Cortex of kidney (tissue), 1 donor: Measurements from ENCODE around the gene PTGER4.
"Not testable (repeated sequence)": the region's sequence is repeated elsewhere in the genome, so short reads cannot be mapped to it uniquely, and the experiment has no call there.

Experiments used
- DNase-seq: peaks from one replicate; lab custom pipeline; 2025; lab: John Stamatoyannopoulos, UW

PTGER4 gene

DNA sequence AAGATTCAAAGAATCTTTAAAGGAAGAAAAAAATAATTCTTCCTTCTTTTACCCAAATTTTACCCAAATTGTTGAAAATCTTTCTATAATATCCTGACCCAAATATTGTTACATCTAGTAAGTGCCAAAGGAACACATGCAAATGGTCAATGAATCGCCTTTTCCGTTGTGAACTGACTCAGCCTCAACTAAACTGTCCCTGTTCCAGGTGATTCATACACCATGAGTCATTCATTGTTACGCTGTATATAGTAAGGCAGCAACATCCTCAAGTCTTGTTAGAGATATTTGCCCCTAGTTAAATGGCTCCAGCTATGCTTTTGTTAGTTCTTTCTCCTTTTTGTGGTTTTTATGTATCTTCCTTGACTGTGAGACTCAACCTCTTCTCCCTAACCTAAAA lies 9.7 kb downstream of the PTGER4 start:
- no peak for DNase-seq

DNA sequence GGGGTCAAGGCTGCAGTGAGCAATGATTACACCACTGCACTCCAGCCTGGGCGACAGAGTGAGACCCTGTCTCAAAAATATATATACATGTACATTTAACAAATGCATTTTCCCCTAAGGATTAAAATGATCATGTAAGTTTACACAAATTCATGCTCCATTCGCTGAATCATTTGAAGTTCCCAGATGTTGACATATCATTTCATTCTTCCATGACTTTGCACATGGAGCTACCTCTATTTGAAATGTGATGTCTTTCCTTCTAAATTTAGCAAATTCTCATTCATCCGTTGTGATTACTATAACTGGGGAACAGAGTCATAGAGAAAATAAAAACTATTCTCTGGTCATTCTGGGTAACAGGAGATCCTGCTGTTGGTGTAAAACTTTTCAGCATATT lies 10.6 kb downstream of the PTGER4 start:
- no peak for DNase-seq

DNA sequence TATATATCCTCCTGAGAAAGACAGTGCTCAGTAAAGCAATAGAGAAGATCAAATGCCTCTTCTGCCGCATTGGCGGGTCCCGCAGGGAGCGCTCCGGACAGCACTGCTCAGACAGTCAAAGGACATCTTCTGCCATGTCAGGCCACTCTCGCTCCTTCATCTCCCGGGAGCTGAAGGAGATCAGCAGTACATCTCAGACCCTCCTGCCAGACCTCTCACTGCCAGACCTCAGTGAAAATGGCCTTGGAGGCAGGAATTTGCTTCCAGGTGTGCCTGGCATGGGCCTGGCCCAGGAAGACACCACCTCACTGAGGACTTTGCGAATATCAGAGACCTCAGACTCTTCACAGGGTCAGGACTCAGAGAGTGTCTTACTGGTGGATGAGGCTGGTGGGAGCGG lies 12.2 kb downstream of the PTGER4 start:
- no peak for DNase-seq

DNA sequence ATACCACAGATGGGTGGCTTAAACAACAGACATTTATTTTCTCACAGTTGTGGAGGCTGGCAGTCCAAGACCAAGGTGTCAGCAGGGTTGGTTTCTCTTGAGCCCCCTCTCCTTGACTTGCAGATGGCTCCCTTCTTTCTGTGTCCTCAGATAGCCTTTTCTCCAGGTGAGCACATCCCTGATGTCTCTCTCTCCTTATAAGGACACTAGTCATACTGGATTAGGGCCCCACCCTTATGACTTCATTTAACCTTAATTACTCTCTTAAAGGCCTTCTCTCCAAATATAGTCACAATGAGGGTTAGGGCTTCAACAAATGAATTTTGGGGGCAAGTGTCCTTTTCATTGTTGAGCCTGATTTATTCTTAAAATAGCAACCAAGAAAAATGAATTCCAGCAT lies 14.7 kb downstream of the PTGER4 start:
- DNase-seq, result no peak

DNA sequence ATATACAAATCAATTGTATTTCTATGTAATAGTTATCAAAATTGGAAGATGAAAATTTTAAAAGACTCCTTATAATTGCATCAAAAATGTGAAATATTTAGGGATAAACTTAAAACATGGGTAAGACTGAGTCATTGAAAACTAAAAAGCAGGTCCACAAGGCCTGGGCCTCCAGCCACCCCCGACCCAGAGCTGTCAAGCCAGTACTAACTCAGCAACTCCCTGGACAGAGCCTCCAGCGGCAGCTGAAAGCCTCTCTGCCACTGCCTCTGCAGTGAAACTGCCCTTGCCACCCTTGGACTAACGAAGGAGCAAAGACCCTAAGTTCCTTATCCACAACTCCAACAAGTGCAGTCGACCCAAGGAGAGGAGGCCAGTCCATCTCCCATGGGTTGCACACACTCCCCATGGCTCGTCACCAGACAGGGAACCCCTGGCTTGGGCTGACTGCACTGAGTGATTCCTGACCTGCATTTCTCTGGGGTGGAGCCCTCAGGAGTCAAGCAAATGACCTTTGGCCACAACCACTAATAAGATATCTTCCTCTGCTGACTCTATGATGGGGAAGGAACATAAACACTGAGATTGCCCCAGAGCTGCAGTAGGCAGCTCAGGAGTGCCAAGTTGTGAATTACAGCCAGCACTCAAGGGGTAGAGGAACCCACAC lies 20.5 kb downstream of the PTGER4 start:
- DNase-seq, result no peak

DNA sequence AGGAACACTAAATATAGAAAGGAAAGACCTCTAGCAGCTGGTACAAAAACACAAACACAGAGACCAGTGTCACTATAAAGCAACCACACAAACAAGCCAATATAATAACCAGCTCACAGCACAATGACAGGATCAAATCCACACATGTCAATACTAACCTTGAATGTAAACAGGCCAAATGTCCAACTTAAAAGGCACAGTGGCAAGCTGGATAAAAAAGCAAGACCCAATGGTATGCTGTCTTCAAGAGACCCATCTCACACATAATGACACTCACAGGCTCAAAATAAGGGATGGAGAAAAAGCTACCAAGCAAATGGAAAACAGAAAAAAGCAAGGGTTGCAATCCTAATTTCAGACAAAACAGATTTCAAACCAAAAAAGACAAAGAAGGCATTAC lies 22.3 kb downstream of the PTGER4 start:
- DNase-seq, result not testable (repeated sequence)

DNA sequence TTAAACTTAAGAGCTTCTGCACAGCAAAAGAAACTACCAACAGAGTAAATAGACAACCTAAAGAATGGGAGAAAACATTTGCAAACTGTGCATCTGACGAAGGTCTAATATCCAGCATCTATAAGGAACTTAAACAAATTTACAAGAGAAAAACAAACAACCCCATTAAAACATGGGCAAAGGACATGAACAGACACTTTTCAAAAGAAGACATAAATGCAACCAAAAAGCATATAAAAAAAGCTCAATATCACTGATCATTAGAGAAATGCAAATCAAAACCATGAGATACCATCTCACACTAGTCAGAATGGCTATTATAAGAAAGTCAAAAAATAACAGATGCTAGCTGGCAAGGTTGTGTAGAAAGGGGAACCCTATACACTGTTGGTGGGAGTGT lies 25.8 kb downstream of the PTGER4 start:
- not testable (repeated sequence) for DNase-seq

DNA sequence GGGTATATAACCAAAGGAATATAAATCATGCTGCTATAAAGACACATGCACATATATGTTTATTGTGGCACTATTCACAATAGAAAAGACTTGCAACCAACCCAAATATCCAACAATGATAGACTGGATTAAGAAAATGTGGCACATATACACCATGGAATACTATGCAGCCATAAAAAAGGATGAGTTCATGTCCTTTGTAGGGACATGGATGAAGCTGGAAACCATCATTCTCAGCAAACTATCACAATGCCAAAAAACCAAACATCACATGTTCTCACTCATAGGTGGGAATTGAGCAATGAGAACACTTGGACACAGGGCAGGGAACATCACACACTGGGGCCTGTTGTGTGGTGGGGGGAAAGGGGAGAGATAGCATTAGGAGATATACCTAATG lies 30.9 kb downstream of the PTGER4 start:
- DNase-seq, result not testable (repeated sequence)

DNA sequence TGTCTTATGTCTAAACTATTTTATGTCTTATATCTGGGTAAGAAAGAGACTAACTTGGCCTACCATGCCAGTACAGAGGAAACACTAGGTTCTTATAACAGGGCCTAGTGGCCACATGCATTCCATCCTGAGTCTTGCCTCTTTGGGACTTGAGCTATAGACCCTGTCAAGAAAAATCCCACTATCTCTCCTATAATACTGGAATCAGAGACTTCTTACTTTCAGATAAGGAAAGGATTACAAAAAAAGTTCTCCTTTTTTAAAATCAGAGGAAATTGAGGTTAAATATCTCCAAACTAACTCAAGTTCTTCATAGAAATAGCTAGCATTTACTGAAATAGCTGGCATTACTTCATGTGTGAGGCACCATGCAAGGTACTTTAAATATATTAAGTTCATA lies 34.3 kb downstream of the PTGER4 start:
- DNase-seq, result no peak

DNA sequence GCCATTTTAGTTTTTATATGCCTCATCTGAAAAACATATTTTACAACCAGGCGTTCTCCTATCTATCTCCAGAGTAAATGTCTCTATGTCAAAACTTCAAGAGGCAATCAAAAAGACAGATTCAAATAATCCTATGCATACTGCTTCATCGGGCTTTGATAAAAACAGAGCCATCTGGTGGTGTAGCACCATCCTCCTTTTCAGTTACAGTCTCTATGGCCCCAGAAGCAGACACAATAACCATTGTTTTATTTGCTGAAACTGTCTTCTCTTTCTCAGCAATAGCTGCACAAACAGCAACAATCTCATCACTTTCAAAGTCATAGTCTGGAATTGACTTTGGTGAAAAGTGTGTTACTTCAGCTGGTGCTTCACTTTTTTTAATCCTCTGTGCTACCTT lies 36.3 kb downstream of the PTGER4 start:
- DNase-seq, result no peak

DNA sequence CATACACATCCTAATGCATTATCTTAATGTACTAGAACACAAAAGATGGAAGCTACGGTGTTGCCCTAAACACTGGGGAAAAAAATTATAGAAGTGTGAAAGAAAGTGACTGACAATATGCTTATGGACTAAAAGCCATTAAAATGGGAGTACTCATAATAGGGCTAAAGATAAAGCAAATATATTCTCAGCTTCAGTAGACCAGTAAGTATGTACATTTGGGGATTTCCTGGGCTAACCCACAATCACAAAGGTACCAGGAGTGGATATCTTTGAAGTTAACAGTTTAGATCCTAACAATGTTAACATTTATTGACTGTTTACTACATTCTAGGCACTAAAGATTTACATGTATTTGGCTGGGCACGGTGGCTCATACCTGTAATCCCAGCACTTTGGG lies 36.9 kb downstream of the PTGER4 start:
- no peak for DNase-seq

DNA sequence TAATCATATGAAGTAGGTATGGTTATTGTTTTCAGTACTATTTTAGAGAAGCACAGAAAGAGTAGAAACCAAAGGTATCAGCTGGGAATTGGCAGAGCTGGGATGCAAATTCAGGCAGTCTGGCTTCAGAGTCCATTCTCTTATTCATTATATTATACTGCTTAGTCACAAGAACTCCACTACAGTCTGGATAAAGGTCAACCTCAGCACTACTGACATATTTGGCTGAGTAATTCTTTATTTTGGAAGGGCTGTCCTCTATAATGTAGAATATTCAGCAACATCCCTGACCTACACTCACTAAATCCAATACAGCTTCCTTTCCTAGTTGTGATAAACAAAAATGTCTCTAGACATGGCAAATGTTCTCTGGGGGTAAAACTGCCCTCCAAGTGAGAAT lies 37.6 kb downstream of the PTGER4 start:
- no peak for DNase-seq

DNA sequence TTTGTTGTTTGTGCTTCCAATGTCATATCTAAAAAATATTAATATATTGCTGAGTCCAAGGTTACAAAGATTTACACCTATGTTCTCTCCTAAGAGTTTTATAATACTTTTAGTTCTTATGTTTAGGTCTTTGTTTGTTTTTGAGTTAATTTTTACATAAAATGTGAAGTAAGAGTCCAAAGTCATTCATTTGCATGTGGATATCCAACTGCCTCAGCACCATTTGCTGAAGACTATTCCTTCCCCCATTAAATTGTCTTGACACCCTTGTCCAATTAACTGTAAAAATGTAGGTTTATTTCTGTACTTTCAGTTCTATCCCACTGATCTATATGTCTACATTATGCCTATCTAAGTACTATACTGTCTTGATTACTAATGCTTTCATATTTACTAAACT lies 40.4 kb downstream of the PTGER4 start:
- no peak for DNase-seq

DNA sequence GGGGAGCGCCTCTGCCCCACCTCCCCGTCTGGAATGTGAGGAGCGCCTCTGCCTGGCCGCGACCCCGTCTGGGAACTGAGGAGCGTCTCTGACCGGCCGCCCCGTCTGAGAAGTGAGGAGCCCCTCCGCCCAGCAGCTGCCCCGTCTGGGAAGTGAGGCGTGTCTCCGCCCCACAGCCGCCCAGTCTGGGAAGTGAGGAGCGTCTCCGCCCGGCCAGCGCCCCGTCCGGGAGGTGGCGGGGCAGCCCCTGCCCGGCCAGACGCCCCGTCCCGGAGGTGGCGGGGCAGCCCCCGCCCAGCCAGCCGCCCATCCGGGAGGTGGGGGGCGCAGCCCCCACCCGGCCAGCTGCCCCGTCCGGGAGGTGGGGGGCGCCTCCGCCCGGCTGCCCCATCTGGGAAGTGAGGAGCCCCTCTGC lies 42.8 kb downstream of the PTGER4 start:
- DNase-seq, result not testable (repeated sequence)

DNA sequence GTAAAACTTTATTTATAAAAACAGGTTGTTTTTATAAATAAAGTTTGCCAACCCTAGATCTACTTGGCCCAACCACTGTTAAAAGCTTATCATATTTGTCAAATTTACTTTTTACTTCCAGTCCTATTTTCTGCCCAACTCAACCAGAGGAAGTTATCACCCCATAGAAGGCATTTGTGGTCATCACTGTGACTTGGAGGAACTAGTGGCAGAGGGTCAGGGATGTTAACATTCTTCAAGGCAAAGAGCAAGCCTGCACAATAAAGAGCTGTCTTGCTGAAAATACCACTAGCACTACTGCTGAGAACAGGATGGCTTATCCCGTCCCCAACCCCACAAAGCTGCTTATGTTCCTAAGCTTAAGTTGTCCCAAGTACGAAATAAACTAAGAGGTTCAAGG lies 53.7 kb downstream of the PTGER4 start:
- DNase-seq, result no peak

DNA sequence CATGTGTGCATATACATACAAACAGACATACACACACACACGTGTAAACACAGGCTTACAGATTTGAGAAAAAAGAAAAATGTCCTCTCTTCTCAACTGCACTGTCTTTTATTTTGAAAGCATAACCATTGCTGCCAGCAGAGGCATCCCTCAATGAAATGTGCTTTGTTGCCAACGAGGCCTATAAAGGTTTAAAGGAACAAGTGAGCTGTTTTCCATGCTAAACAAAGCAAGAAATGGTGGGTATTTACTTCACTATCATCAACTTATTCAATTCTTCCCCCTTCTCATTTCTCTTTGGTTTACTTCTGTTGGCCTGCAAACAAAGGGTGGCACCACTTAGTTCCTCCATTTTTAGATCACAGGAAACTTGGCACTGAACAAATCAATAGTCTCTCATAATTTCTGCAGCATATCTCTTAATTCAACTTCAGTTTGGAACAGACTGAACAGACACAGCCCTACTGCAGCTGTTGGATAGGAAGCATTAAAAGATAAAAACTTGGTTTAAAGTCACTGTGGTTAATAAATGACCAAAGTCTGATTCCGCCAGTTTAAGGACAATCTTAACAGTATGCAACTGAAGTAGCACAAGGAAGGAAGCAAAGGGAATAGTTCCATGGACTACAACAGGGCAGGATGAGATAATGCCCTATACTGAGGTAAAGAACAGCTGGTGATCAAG lies 54.3 kb downstream of the PTGER4 start:
- no peak for DNase-seq

DNA sequence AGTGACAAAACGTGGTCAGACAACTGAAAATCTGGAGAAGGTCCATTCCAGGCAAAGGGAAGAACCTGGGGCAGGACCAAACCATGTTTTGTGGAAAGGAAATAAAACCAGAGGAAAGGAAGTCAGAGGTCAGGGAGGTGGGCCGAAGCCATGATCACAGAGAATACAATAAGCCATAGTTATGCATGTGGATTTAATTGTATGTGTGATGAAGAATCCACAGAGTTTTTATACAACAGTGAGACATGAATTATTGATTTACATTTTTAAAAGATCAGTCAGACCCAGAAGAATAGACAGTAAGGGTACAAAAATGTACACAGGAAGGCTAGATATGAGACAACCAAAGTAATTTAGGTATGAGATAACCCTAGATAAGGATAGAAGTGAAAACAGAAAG lies 55.3 kb downstream of the PTGER4 start:
- no peak for DNase-seq

DNA sequence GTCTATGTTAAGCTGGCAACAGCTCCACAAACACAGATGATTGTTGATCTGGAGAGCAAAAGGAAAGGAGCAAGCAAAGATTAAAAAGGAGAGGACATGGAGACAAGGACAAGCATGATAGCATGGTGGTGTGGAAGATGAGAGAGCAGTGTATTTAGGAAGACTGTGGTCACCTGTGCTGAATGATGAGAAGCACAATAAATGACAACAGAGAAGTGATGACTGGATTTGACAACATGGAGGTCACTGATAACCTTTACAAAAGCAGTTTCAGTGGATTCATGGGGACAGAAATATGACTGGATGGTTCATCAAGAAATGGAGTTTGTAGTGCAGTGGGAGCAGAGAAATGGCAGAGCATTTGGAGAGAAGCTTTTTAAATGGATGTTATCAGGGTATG lies 55.9 kb downstream of the PTGER4 start:
- DNase-seq, result no peak

DNA sequence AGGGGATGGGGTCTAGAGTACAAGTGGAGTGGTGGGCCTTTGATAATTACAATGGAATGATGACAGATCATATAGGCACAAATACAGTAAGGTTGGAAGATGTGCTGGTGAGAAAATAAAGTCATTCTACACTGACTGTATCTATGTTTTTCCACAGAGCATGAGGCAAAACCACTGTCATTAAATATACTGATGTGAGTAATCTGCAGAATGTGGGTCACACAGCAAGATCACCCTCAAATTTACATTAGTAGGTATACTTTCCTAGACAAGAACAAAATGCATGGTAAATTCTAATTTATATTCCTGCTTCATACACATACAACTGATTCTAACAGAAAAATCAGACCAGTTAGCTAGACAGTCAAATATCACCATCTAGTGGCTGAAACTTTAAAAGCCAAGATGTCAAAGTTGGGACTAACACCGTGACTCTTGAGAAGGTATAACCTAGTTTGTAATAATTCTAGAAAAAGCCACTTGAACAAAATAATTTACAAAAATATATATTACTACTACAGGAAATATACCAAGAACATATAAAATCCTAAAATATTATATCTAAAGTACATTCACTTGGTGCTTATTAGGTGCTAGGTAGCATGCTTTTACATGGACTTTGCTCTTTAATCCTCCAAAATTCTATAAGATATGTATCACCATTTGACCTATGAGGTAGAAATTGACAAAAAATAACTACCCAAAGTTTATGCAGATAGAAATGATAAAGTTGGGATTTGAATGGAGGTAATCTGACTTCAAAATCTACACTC lies 56.6 kb downstream of the PTGER4 start:
- no peak for DNase-seq

DNA sequence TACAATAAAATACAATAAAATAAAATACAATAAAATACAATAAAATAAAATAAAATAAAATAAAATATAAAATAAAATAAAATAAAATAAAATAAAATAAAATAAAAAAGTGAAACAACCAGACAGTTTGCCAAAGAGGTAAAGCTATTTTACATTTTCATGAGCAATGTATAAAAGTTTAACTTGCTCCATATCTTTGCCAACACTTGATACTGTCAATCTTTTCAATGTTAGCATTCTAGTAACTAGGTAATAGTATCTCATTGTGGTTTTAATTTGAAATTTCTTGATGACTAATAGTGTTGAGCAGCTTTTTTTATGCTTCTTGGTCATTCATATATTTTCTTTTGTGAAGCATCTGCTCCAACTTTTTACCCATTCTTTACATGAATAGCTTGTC lies 58.8 kb downstream of the PTGER4 start:
- no peak for DNase-seq
